A204.1 (cell line): Measurements from ENCODE around the gene HSFX4.
"Not testable (repeated sequence)": the region's sequence is repeated elsewhere in the genome, so short reads cannot be mapped to it uniquely, and the experiment has no call there.

Experiments
- FAIRE-seq: peaks from 2 replicates; lab custom pipeline; 2012; peaks lifted over from hg19 to GRCh38; lab: Jason Lieb, UNC

Gene HSFX4

GRCh38 chrX:149929400-149929799 is at the start of gene HSFX4:
Gene HSFX4 (plus strand): TSS chrX:149929573. CDS start chrX:149929645, 72 bp downstream.
- FAIRE-seq, result not testable (repeated sequence)

GRCh38 chrX:149881081-149881711 is 48.2 kb upstream of the HSFX4 start, which contains the start of gene MAGEA8:
Gene MAGEA8 (plus strand): TSS chrX:149881183. CDS start chrX:149884273, 3,090 bp downstream.
- FAIRE-seq, result no peak

GRCh38 chrX:149890828-149891227 is 38.5 kb upstream of the HSFX4 start:
- FAIRE-seq, result not testable (repeated sequence)

GRCh38 chrX:149898554-149898953 is 30.8 kb upstream of the HSFX4 start:
- no peak for FAIRE-seq

- FAIRE-seq, result no peak
Observed at GRCh38 chrX:149903889-149904748, 25.3 kb upstream of the HSFX4 start.

GRCh38 chrX:149908308-149908707 is 21.1 kb upstream of the HSFX4 start:
- FAIRE-seq, result no peak

GRCh38 chrX:149908727-149909126 is 20.6 kb upstream of the HSFX4 start:
- no peak for FAIRE-seq

GRCh38 chrX:149909324-149910177 is 19.8 kb upstream of the HSFX4 start:
- no peak for FAIRE-seq

- no peak for FAIRE-seq
Observed at GRCh38 chrX:149910178-149910695, 19.1 kb upstream of the HSFX4 start.

GRCh38 chrX:149916745-149917392 is 12.5 kb upstream of the HSFX4 start:
- no peak for FAIRE-seq

GRCh38 chrX:149923836-149924235 is 5.5 kb upstream of the HSFX4 start:
- FAIRE-seq, result not testable (repeated sequence)

- not testable (repeated sequence) for FAIRE-seq
Observed at GRCh38 chrX:149924434-149924833, 4.9 kb upstream of the HSFX4 start.

GRCh38 chrX:149927245-149927963 is 2.0 kb upstream of the HSFX4 start:
- not testable (repeated sequence) for FAIRE-seq

GRCh38 chrX:149927964-149928258 is 1.5 kb upstream of the HSFX4 start:
- not testable (repeated sequence) for FAIRE-seq

GRCh38 chrX:149928635-149929034 is 738 bp upstream of the HSFX4 start:
- FAIRE-seq, result not testable (repeated sequence)

- not testable (repeated sequence) for FAIRE-seq
Observed at GRCh38 chrX:149931355-149931754, 2.0 kb downstream of the HSFX4 start.

- not testable (repeated sequence) for FAIRE-seq
Observed at GRCh38 chrX:149932150-149932549, 2.8 kb downstream of the HSFX4 start.

- FAIRE-seq, result not testable (repeated sequence)
Observed at GRCh38 chrX:149932970-149933369, 3.6 kb downstream of the HSFX4 start.

GRCh38 chrX:149933547-149933946 is 4.2 kb downstream of the HSFX4 start:
- FAIRE-seq, result not testable (repeated sequence)

- FAIRE-seq, result not testable (repeated sequence)
Observed at GRCh38 chrX:149937328-149937727, 8.0 kb downstream of the HSFX4 start.

- no peak for FAIRE-seq
Observed at GRCh38 chrX:149937871-149938426, 8.6 kb downstream of the HSFX4 start.
